ENCODE results near the gene ATG12. TPM values are rescaled to one million over a fixed set of nuclear protein-coding genes. Genes with fewer than 3 reads are reported as not detected.
A peak's percentile ranks its signal among the peaks of the same experiment; 100 is the strongest.
"Not testable (repeated sequence)": the region's sequence is repeated elsewhere in the genome, so short reads cannot be mapped to it uniquely, and the experiment has no call there.

Gene ATG12
- total RNA-seq, 3 donors from 2014 or later = 46.0 to 63.0 (median 50.8) TPM

DNA sequence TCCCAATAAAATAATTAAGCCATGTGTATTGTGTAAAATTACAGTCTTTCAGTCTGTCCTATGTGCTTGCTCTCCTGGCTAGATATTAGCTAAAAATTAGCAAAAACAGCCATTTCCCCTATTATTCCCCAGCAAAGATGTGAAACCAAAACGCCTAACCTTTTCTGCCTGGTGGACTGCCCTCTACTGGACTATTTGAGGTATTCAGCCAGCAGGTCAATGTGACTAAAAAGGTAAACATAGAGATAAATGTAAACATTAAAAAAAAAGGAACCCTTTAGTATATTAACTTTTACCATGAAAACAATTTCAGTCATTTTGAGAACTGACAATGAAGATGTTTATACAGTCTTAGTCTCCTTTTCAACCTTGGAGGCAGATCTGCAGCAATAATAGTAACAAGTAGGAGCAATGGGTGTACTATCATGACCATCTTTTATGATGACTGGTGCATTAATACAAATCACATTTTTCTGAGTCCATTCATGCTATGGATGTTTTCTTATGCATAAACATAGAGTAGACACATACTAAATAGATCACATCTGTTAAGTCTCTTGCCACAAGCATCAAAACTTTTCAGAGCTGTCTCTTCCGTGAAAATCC is 10.1 kb downstream of the ATG12 start:
- Histone ChIP-seq H3K27me3 (no peaks in the 10 kb centered on the region), H3K27ac (no peak overlapping the region), H3K4me1 (no peaks in the 10 kb centered on the region), H3K9me3 (no peaks in the 10 kb centered on the region), H3K4me3 (no peak overlapping the region), H3K36me3 (peaks cover 3% of the 10 kb centered on the region)
- intact Hi-C loops (cut with DNase I; ENCODE audit: low total_unique reads) = no loop called here
- DNase-seq (ENCODE audit: low spot score in 2 of 2) = no peak
- peak in 2 of 3 donors; percentile 53 to 61 for TF ChIP-seq CTCF (IDR thresholded peaks at IDR 0.05)
- no peak for TF ChIP-seq POLR2AphosphoS5 (IDR thresholded peaks at IDR 0.05)
- no peak for TF ChIP-seq POLR2A (IDR thresholded peaks at IDR 0.05)

GRCh38 chr5:115829913-115830312 is 11.5 kb downstream of the ATG12 start:
- Histone ChIP-seq H3K27ac (no peak overlapping the region), H3K9me3 (no peaks in the 10 kb centered on the region), H3K4me3 (no peak overlapping the region), H3K36me3 (no peaks in the 10 kb centered on the region), H3K27me3 (no peaks in the 10 kb centered on the region), H3K4me1 (no peaks in the 10 kb centered on the region)
- no peak for DNase-seq (ENCODE audit: low spot score in 2 of 2)
- TF ChIP-seq CTCF (IDR thresholded peaks at IDR 0.05) = no peak
- TF ChIP-seq POLR2A (IDR thresholded peaks at IDR 0.05) = no peak
- no peak for TF ChIP-seq POLR2AphosphoS5 (IDR thresholded peaks at IDR 0.05)
- intact Hi-C loops (cut with DNase I; ENCODE audit: low total_unique reads) = no loop called here

GRCh38 chr5:115825948-115826347 is 15.4 kb downstream of the ATG12 start:
- intact Hi-C loops (cut with DNase I; ENCODE audit: low total_unique reads) = no loop called here
- Histone ChIP-seq H3K27me3 (no peaks in the 10 kb centered on the region), H3K27ac (no peak overlapping the region), H3K4me1 (no peaks in the 10 kb centered on the region), H3K36me3 (no peaks in the 10 kb centered on the region), H3K9me3 (no peaks in the 10 kb centered on the region), H3K4me3 (no peak overlapping the region)
- DNase-seq (ENCODE audit: low spot score in 2 of 2) = no peak
- TF ChIP-seq POLR2A (IDR thresholded peaks at IDR 0.05) = no peak
- TF ChIP-seq CTCF (IDR thresholded peaks at IDR 0.05) = no peak
- no peak for TF ChIP-seq POLR2AphosphoS5 (IDR thresholded peaks at IDR 0.05)

- H3K27ac ChIP-seq; H3K4me3 ChIP-seq; H3K9me3 ChIP-seq; intact Hi-C loops (cut with DNase I; ENCODE audit: low total_unique reads); H3K4me1 ChIP-seq; H3K27me3 ChIP-seq; DNase-seq (ENCODE audit: low spot score in 2 of 2); H3K36me3 ChIP-seq: not testable (repeated sequence)
Observed at GRCh38 chr5:115824983-115825382, 16.4 kb downstream of the ATG12 start.

DNA sequence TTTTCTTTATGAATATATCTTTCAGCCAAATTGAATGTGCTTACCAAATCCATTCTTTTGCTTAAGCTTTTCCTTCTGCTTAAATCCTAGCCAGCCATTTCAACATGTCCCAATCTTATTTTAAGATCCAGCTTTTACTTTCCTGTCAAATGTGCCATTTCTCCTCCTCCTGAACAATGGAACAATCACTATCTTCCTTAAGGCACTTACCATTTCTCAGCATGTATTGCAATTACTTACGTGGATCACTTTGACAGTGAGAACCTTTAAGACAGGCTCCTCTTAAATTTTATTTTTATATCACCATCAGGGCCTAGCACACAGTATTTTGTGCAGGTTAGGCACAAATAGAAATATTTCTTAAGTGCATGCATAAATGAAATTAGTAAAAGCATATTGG is 20.5 kb downstream of the ATG12 start:
- peaks cover 4 to 9% of the 10 kb centered on the region in 2 donors for H3K27me3 ChIP-seq
- intact Hi-C loops (cut with DNase I; ENCODE audit: low total_unique reads) = no loop called here
- no peaks in the 10 kb centered on the region for H3K4me1 ChIP-seq

More for the DNA sequence above, 20.5 kb downstream of the ATG12 start:
- H3K36me3 ChIP-seq = no peaks in the 10 kb centered on the region
- H3K9me3 ChIP-seq = no peaks in the 10 kb centered on the region
- H3K27ac ChIP-seq = no peak overlapping the region
- no peak for DNase-seq (ENCODE audit: low spot score in 2 of 2)
- TF ChIP-seq POLR2AphosphoS5 (IDR thresholded peaks at IDR 0.05) = no peak
- no peak for TF ChIP-seq CTCF (IDR thresholded peaks at IDR 0.05)
- no peak for TF ChIP-seq POLR2A (IDR thresholded peaks at IDR 0.05)
- H3K4me3 ChIP-seq = no peak overlapping the region
